B cell (primary cell): Measurements from ENCODE around the gene RAP1GDS1. TPM values are rescaled to one million over a fixed set of nuclear protein-coding genes. Genes with fewer than 3 reads are reported as not detected.

Experiments
- ATAC-seq: fragments of 200-7000 bp; cut with Tn5 transposase; one replicate; pipeline ENCODE4 v1.10.0; 2021; ENCODE audit warnings: low read depth, mild to moderate bottlenecking, moderate number of reproducible peaks, moderate library complexity
- CTCF ChIA-PET: fragments of 350-600 bp; sonication (Branson Sonifier 250); formaldehyde crosslinking; loops from one replicate; lab custom pipeline; 2021; ENCODE audit warnings: antibody characterized with exemption, inconsistent platforms; lab: Charles Lee
- POLR2A ChIA-PET: fragments of 350-600 bp; sonication (Branson Sonifier 250); formaldehyde crosslinking; loops from one replicate; lab custom pipeline; 2021; ENCODE audit warnings: antibody characterized with exemption; lab: Charles Lee
- DNase-seq: peaks from one replicate; pipeline ENCODE4 v3.0.0; 2013
- H2AFZ ChIP-seq: 2 replicates; pipeline ENCODE4 v1.6.1; 2012; ENCODE audit warnings: mild to moderate bottlenecking, low read depth, low read length; ENCODE audit not compliant: insufficient read depth, poor library complexity, severe bottlenecking
- H3K27ac ChIP-seq, 2 donors: 1 replicate in 1 of 2; 2 replicates in 1 of 2; pipeline ENCODE4 v1.5.1; 2012 to 2013; ENCODE audit warnings: low read length in 2 of 2, mild to moderate bottlenecking in 2 of 2, moderate library complexity in 1 of 2
- H3K27me3 ChIP-seq, 4 experiments: fragments of 200-600 bp in 1 of 4; sonication (generic) in 1 of 4; replicated peaks in 1 of 4; 1 replicate in 2 of 4; 2 replicates in 2 of 4; pipeline versions ENCODE4 v1.6.1 to v1.7.0; 2013 to 2016; ENCODE audit warnings: low read length in 3 of 4, mild to moderate bottlenecking in 2 of 4, mixed read lengths in 1 of 4, moderate library complexity in 1 of 4; ENCODE audit not compliant: insufficient read depth in 4 of 4, control insufficient read depth in 3 of 4; ENCODE audit errors: control extremely low read depth in 1 of 4
- H3K36me3 ChIP-seq, 2 experiments: replicated peaks in 1 of 2; 1 replicate in 1 of 2; 2 replicates in 1 of 2; pipeline versions ENCODE4 v1.6.1 to v1.7.1; 2013; ENCODE audit warnings: low read length in 1 of 2; ENCODE audit not compliant: insufficient read depth in 2 of 2, control insufficient read depth in 1 of 2; ENCODE audit errors: control extremely low read depth in 1 of 2, extremely low read depth in 1 of 2
- H3K4me1 ChIP-seq, 2 donors: fragments of 200-600 bp in 1 of 2; sonication (generic) in 1 of 2; 1 replicate in 1 of 2; 2 replicates in 1 of 2; pipeline versions ENCODE4 v1.5.1 to v1.6.1; 2013 to 2017; ENCODE audit warnings: low read length in 2 of 2; ENCODE audit not compliant: control insufficient read depth in 2 of 2, insufficient read depth in 2 of 2
- H3K4me2 ChIP-seq: replicated peaks from 2 replicates; pipeline ENCODE3; 2012; ENCODE audit warnings: mild to moderate bottlenecking, low read depth, low read length; ENCODE audit not compliant: poor library complexity, severe bottlenecking
- H3K4me3 ChIP-seq, 5 experiments: fragments of 200-600 bp in 1 of 5; sonication (generic) in 1 of 5; 1 replicate in 3 of 5; 2 replicates in 2 of 5; pipeline versions ENCODE4 v1.5.1 to v1.7.0; 2011 to 2016; ENCODE audit warnings: low read length in 4 of 5, mild to moderate bottlenecking in 4 of 5, low read depth in 2 of 5, control low read depth in 1 of 5, moderate library complexity in 1 of 5; ENCODE audit not compliant: insufficient read depth in 1 of 5; ENCODE audit errors: control extremely low read depth in 1 of 5, extremely low read depth in 1 of 5
- H3K79me2 ChIP-seq: fragments of 200-600 bp; sonication (generic); one replicate; pipeline ENCODE4 v1.6.0; 2016; ENCODE audit warnings: low read length; ENCODE audit not compliant: control insufficient read depth, insufficient read depth
- H3K9ac ChIP-seq: fragments of 200-600 bp; sonication (generic); 2 replicates; pipeline ENCODE4 v1.6.1; 2017; ENCODE audit warnings: mild to moderate bottlenecking, low read length, moderate library complexity
- H3K9me3 ChIP-seq, 3 donors: one replicate each; pipeline versions ENCODE4 v1.6.1 to v1.7.1; 2013; ENCODE audit warnings: low read length in 2 of 3; ENCODE audit not compliant: control insufficient read depth in 2 of 3, insufficient read depth in 1 of 3; ENCODE audit errors: control extremely low read depth in 1 of 3
- H4K20me1 ChIP-seq: 2 replicates; pipeline ENCODE4 v1.6.0; 2012; ENCODE audit warnings: mild to moderate bottlenecking, low read length; ENCODE audit not compliant: insufficient read depth, control insufficient read depth, poor library complexity, severe bottlenecking
- H3K27ac Mint-ChIP-seq: one replicate; pipeline ENCODE4 v1.8.0; 2021; ENCODE audit warnings: mixed read lengths
- H3K27me3 Mint-ChIP-seq: one replicate; pipeline ENCODE4 v1.8.0; 2021; ENCODE audit warnings: mixed read lengths
- H3K4me1 Mint-ChIP-seq: one replicate; pipeline ENCODE4 v1.8.0; 2021; ENCODE audit warnings: mixed read lengths
- H3K4me3 Mint-ChIP-seq: one replicate; pipeline ENCODE4 v1.8.0; 2021; ENCODE audit warnings: mixed read lengths
- H3K9me3 Mint-ChIP-seq: one replicate; pipeline ENCODE4 v1.8.0; 2022; ENCODE audit warnings: mixed read lengths; ENCODE audit not compliant: insufficient read depth
- EZH2 ChIP-seq: IDR thresholded peaks from 2 replicates; pipeline ENCODE4 v1.6.1; 2012; ENCODE audit warnings: borderline replicate concordance, low read depth, mild to moderate bottlenecking, moderate library complexity, low read length; ENCODE audit not compliant: insufficient read depth, poor library complexity, severe bottlenecking
- WGBS: methylation state at CpG from one replicate; pipeline ENCODE4 v1.1.5; 2013; ENCODE audit warnings: missing lambda C conversion rate; ENCODE audit not compliant: insufficient coverage; 5-methylcytosine and 5-hydroxymethylcytosine counted together
- intact Hi-C: fragments of 100-400 bp; cut with micrococcal nuclease; formaldehyde crosslinking; loops from one replicate; pipeline ENCODE4 v1.10.0; 2022
- polyA plus RNA-seq: library from polyadenylated mRNA; depleted of rRNA; stranded (reverse); fragments of >200 nt; gene quantifications from 2 replicates; pipeline ENCODE4 v1.2.3, GENCODE V29; 2012
- total RNA-seq, 2 donors: library from RNA; stranded (reverse); fragments of 120-200 nt in 1 of 2; gene quantifications; 1 replicate in 1 of 2; 2 replicates in 1 of 2; pipeline versions ENCODE4 v1.2.3 to v1.2.4, GENCODE V29; 2013 to 2022
- TF ChIP-seq, protein P1 (sequence below): fragments of 200-600 bp; IDR thresholded peaks from one replicate; pipeline ENCODE4 v1.8.0; 2022; ENCODE audit warnings: antibody characterized with exemption, mild to moderate bottlenecking

The RAP1GDS1 gene
- total and polyA plus RNA-seq, 2 donors (not counting 1 experiment from before 2014, with no cell fraction given) = 23.6 to 66.3 TPM

DNA sequence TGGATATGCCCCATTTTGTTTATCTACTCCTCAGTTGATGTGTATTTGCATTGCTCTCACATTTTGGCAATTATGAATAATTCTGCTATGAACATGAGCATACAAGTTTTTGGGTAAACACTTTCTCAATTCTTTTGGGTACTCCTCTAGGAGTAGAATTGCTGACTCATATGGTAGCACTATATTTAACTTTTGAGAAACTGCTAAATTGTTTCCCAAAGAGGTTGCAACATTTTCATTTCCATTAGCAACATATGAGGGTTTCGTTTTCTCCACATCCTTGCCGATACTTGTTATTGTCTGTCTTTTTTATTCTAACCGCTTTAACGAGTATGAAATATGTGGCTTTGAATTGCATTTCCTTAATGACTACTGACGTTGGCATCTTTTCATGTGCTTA lies 211.9 kb downstream of the RAP1GDS1 start:
- peaks cover 0 to 6% of the 10 kb centered on the region in 2 experiments for H3K36me3 ChIP-seq
- POLR2A ChIA-PET = no interaction called here
- no peak overlapping the region for H3K27ac ChIP-seq
- Mint-ChIP-seq H3K27ac (no peak overlapping the region), H3K9me3 (no peaks in the 10 kb centered on the region), H3K4me3 (no peak overlapping the region), H3K4me1 (peaks cover 3% of the 10 kb centered on the region), H3K27me3 (no peaks in the 10 kb centered on the region)
- no peak for TF ChIP-seq EZH2
- TF ChIP-seq, protein P1, sequence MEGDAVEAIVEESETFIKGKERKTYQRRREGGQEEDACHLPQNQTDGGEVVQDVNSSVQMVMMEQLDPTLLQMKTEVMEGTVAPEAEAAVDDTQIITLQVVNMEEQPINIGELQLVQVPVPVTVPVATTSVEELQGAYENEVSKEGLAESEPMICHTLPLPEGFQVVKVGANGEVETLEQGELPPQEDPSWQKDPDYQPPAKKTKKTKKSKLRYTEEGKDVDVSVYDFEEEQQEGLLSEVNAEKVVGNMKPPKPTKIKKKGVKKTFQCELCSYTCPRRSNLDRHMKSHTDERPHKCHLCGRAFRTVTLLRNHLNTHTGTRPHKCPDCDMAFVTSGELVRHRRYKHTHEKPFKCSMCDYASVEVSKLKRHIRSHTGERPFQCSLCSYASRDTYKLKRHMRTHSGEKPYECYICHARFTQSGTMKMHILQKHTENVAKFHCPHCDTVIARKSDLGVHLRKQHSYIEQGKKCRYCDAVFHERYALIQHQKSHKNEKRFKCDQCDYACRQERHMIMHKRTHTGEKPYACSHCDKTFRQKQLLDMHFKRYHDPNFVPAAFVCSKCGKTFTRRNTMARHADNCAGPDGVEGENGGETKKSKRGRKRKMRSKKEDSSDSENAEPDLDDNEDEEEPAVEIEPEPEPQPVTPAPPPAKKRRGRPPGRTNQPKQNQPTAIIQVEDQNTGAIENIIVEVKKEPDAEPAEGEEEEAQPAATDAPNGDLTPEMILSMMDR = no peak
- H3K9me3 ChIP-seq = no peaks in the 10 kb centered on the region
- H4K20me1 ChIP-seq = no peaks in the 10 kb centered on the region
- H3K9ac ChIP-seq = no peak overlapping the region
- no peaks in the 10 kb centered on the region for H3K79me2 ChIP-seq
- no peak for DNase-seq
- intact Hi-C loops = no loop called here
- peaks cover 0 to under 1% of the 10 kb centered on the region in 2 donors for H3K4me1 ChIP-seq
- H2AFZ ChIP-seq = no peak overlapping the region
- ATAC-seq = no peak
- H3K4me3 ChIP-seq = no peak overlapping the region
- H3K4me2 ChIP-seq = no peak overlapping the region
- peaks cover 0 to 3% (median 0%) of the 10 kb centered on the region in 4 experiments for H3K27me3 ChIP-seq
- CTCF ChIA-PET = no interaction called here
- no CpG with 5 or more reads among the region's 5 CpGs for WGBS

DNA sequence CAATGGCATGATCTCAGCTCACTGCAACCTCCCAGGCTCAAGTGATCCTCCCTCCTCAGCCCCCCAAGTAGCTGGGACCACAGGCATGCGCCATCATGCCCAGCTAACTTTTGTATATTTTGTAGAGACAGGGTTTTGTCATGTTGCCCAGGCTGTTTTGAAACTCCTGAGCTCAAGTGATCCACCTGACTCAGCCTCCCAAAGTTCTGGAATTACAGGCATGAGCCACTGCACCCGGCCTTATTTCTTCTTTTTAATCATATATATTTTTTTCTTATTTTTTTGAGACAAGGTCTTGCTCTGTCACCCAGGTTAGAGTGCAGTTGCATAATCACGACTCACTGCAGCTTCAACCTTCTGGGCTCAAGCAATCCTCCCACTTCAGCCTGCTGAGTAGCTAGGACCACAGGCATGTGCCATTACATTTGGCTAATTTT lies 213.2 kb downstream of the RAP1GDS1 start:
- Histone ChIP-seq H3K36me3 (peaks cover 0 to 6% of the 10 kb centered on the region in 2 experiments), H3K4me3 (no peak overlapping the region), H4K20me1 (no peaks in the 10 kb centered on the region), H3K4me2 (no peak overlapping the region), H3K27ac (no peak overlapping the region), H3K4me1 (no peaks in the 10 kb centered on the region), H3K9ac (no peak overlapping the region), H3K9me3 (no peaks in the 10 kb centered on the region), H2AFZ (no peak overlapping the region), H3K27me3 (no peaks in the 10 kb centered on the region), H3K79me2 (no peaks in the 10 kb centered on the region)
- Mint-ChIP-seq H3K4me1 (peaks cover 3% of the 10 kb centered on the region), H3K9me3 (no peaks in the 10 kb centered on the region), H3K27me3 (no peaks in the 10 kb centered on the region), H3K4me3 (no peak overlapping the region), H3K27ac (no peak overlapping the region)
- intact Hi-C loops = no loop called here
- POLR2A ChIA-PET = no interaction called here
- TF ChIP-seq EZH2 = no peak
- TF ChIP-seq, protein P1 = no peak
- DNase-seq (no peak), ATAC-seq (no peak)
- CTCF ChIA-PET = no interaction called here
- 100% methylated on average over 1 of the region's 3 CpGs for WGBS
